ENCODE measurements around the gene CDK6.
"Not testable (repeated sequence)": the region's sequence is repeated elsewhere in the genome, so short reads cannot be mapped to it uniquely, and the experiment has no call there.

The CDK6 gene

DNA sequence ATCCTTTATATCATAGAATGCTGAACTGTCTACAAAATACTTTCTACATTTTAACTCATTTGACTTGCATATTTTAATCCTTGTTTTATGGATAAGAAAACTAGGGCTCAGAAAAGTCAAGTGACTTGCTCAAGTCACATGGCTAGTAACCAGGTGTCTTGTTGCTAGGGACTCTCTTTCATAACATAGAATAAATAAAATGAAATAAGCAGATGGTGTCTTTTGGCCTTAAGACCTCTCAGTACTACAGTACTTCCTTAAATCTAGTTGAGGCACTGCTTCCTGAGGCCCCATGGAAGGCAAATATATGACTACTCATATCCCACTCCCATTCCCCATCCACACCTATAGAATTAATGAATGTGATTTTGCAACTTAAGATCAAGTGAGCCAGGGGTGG, 87.9 kb downstream of the CDK6 start:
- Histone ChIP-seq H3K27ac (no peak overlapping the region), H3K4me3 (no peak overlapping the region)

DNA sequence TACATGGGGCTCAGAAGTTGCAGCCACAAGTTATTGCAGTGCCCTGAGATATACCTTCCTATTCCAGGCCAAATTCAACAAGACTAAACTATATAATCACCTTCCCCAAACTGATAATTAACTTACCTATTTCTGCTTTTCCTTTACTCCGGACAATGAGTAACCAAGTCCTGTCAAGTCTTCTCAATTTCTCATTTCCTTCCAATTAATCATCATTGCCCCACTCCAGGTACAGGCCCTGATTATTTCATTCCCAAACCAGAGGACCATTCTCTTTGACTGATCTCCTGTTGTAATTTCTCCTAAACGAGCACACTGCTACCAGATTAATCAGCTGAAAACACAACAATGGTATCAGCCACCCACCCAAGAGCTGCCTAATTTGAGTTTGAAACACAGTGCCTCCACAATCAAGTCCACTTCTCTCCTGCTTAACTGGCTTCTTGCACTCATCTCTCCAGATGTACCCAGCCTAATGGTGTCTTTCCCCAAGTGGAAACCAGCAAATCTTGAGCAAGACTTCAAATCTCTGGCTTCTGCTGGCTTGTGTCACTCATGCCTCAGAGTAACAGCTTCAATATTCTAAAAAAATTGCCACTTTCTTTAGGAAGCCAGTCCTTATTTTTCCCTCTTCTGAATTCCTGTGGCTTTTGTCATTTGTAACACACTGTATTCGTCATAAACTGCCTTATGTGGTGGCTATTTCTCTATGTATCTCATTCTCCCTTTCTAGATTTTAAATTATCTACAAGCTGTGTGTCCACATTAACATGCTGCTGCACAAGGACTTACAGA, 89.1 kb downstream of the CDK6 start:
- H3K27ac ChIP-seq: no peak overlapping the region
- no peak overlapping the region for H3K4me3 ChIP-seq

DNA sequence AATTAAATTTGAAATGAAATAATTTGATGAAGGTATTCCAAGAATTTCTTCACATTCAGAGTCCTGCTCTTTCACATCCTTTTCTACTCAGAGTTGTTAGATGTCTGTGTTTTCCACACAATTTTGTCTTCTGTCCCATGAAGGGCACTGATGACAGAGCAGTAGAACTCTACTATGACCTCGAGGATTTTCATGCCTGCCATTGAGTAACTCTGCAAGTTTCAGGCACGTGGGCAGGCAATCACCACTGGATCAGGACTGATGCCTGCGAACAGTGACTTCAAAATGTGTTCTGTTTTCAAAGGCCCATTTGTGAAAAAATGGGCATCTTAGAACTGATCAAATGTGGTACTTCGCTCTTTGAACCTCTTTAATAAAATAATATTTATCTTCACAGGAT, 91.1 kb downstream of the CDK6 start:
- Histone ChIP-seq H3K4me3 (no peak overlapping the region), H3K27ac (no peak overlapping the region)

DNA sequence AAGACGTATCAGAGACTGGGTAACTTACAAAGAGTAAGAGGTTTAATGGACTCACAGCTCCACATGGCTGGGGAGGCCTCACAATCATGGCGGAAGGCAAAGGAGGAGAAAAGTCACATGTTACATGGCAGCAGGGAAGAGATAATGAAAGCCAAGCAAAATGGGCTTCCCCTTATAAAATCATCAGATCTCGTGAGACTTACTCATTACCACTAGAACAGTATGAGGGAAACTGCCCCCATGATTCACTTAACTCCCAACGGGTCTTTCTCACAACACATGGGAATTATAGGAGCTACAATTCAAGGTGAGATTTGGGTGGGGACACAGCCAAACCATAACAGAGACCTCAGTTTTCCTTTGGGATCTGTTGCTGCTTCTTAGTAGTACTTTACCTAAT, 92.2 kb downstream of the CDK6 start:
- not testable (repeated sequence) for H3K4me3 ChIP-seq, H3K27ac ChIP-seq

DNA sequence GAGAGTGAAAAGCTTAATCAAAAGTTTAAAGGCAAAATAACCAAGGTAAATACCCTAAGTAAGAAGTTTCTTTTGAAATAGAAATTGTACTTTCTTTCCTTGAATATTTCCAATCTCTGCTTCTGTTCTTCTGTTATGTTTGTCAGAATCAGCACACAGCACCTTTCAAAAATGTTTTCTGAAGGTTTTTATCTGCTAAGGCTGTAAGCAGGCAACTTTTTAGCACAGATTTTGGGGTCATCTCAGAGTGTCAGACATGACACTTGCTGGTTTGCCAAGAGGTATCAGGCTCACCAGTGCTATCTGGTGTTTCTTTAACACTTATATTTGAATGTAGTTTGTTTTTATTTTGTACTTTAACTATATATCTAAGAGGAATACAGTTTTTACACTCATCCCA, 94.2 kb downstream of the CDK6 start:
- no peak overlapping the region for H3K27ac ChIP-seq
- H3K4me3 ChIP-seq: no peak overlapping the region

DNA sequence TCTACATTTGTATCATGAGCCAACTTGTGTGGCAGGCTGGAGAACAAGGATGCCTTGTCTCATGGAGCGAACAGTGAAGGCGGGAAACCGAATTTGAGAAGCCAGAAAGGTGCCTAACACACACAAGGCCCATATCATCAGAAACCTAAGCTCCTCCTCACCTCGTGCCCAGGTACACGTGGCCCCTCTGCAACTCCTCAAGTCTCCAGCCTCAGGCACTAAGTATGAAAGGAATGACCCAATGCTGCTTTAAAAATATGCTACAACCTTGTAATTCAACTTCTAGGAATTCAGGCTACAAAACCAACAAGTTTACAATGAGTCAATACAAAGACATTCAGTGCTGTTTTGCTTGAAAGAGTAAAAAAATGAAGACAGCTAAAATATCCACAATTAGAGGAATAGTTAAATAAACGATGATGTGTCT, 95.7 kb downstream of the CDK6 start:
- no peak overlapping the region for H3K27ac ChIP-seq
- no peak overlapping the region for H3K4me3 ChIP-seq

DNA sequence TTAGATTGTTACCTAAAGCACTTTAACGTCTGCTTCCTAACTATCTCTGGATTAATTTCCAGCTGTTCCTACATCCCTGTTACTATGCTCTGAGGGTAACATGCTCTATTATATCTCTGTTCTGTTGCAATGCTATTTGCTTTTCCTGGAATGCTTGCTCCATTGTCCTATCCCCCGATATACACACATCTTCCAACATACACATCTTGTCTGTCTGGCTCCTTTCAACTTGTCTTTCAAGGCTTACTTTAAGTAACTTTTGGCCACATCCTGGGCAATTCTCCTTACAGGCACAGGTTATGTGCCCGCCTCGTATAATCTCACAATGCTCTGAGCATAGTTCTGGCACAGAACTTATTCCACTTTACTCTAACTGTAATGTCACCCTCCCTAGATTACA, 96.2 kb downstream of the CDK6 start:
- H3K4me3 ChIP-seq: no peak overlapping the region
- H3K27ac ChIP-seq: no peak overlapping the region

DNA sequence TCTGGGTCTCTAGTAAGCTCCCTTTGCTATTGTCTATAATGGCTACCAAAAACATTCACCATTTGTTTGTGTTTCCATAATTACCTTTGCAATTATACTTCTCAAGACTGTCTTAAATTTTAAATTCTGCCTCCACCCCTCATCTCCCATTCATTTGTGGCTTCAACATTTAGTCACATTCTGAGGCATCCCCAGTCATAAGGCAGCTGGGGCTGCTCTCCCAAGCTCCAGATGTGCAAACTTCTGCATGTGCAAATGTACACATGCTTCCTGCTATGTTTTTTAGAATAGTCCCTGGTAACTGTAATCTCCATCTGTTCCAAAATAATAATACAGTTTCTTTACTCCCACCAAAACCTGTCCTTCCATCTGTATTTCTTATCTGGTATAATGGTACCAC, 97.3 kb downstream of the CDK6 start:
- no peak overlapping the region for H3K27ac ChIP-seq
- H3K4me3 ChIP-seq: no peak overlapping the region

DNA sequence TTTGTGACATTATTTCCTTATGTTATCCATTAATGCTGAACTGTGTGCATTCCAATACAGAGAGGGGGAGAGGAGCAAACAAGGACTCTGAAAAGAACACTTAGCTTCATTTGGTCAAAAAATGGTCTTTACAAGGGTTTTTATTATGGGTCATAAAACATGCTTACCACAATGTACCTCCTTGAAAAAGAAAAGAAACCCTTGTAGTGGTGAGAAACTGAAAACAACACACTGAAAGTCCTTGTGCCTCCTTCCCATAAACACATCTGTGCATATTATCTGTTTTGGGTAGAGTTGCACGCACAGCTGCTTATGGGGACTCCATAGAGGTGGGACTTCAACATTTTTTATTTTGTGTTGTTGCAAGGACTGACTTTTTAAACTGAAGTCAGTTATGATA, 98.7 kb downstream of the CDK6 start:
- no peak overlapping the region for H3K4me3 ChIP-seq
- no peak overlapping the region for H3K27ac ChIP-seq

DNA sequence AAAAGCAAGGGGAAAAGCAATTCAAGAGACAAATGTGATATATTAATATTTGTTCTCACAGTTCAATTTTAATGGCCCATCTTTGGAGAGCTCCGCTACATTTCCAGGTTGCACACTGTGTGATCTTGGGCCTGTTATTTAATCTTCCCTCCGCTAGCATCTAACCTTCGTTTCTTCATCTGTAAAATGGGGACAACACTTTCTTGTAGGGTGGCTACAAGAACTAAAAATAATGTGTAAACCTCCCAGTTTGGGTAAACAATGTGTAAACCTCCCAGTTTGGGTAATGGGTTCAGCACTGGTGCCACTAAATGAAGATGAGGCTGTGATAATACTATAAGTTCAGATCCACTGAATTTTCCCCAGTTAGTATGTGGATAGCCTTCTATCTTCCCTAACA, 99.5 kb downstream of the CDK6 start:
- Histone ChIP-seq H3K4me3 (no peak overlapping the region), H3K27ac (no peak overlapping the region)

DNA sequence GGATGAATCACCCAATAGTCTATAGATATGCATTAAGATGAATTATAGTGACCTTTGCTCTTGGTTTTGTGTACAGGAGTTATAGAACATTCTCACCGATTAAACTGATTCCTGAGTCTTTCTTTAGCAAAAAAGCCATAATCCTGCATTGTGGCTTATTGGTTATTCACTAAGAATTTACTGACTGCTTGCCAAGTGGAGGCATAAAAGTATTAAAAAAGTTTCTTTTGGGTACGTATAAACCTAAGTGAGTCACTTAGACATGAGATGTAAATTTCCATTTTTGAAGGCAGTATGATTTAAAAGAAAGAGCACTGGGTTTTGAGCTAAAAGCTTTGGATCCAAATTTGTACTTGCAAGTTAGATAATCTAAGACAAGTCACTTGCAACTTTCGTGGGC, 100.7 kb downstream of the CDK6 start:
- Histone ChIP-seq H3K27ac (no peak overlapping the region), H3K4me3 (no peak overlapping the region)

DNA sequence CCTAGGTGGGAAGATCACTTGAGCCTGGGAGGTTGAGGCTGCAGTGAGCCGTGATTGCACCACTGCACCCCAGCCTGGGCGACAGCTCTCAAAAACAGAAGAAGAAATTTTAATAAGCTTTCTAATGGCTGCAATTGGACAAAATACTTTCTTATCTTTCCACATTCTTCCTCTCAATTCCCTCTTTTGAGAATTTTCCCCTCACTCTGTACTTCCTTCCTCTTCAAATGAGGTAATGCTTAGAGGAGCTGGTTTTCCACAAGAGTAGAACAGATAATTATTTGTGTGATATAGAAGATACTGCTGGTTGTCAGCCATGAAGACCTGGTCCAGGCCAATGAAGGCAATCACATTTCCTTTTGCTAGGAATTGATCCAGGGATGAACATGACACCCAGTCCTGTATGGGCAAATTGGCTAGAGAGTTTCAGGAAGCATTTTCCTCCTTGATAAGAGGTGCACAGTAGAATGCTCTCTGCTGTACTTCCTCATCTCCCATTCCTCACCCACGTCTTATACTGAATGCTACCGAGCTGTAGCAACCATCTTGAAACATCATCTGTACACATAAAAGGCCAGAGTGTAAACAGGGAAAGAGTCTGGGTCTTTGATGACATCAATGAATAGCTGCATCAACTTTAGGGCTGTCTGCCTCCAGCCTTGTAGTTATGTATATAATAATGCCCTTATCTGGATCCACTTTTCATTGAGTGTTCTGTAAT, 103.9 kb downstream of the CDK6 start:
- peak overlapping the region in 4 of 21 experiments; percentile 14 to 45 (median 34) for H3K27ac ChIP-seq

DNA sequence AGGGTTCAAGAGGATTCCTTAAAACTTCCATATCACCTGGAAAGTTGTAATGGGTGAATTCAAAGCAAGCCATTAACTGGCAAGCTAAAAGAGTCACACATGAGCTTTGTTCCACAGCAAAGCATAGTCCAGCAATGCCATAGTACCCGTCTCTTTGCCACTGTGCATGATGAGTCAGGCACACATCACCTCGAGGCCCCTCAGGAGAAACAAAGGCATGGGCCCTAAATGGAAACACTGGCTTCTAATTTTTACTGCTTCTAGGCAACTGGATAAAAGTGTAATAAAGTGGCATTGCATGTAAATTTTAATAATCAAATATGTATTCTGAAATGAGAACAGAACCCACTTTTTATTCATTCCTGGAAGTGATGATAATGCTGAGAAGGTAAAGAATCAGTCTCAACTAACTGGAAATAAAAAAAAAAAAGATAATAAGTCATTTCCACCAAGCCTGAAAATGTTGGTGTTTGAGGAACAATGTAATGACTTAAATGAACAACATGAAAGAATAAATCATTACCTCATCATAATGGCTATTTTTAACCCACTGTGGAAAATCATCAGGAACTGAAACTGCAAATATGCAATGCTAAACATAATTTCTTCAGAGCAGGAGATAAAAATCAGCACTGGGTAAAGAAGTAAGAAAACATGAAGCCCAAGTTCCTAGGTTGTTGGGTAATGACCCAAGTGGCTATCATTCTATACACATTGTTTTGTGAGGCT, 104.9 kb downstream of the CDK6 start:
- no peak overlapping the region for H3K4me3 ChIP-seq
- H3K27ac ChIP-seq: peak overlapping the region in 6 of 21 experiments; percentile 7 to 45 (median 22)

More for the DNA sequence above, 103.9 kb downstream of the CDK6 start:
- H3K4me3 ChIP-seq: no peak overlapping the region

DNA sequence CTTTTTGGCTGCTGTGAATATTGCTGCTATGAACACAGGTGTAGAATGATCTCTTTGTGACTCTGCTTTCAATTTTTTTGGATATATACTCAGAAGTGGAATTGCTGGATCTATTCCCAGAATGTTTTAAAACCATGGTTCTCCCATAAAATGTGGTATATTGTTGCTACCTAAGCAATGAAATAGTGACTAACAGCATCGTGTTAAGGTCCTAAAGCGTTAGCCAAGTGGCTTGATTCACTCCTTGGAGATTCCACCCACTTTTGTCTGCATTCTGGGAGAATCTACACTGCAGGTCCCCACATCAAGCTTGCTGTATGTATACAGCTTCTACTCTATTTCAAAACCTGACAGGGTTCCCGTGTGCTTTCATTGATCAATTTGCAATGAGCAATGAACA, 105.6 kb downstream of the CDK6 start:
- peak overlapping the region in 1 of 21 experiments; percentile 30 for H3K27ac ChIP-seq

DNA sequence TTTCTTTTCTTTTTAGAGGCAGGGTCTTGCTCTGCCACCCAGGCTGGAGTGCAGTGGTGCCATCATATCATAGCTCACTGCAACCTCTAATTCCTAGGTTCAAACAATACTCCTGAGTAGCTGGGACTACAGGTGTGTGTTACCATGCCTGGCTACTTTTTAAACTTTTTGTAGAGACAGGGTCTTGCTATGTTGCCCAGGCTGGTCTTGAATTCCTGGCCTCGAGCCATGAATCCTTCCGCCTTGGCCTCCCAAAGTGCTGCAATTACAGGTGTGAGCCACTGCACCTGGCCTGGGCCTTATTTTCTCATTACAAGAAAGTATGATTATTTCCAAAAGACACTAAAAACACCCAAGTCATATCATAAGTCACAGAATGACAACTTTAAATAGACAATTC, 106.6 kb downstream of the CDK6 start:
- Histone ChIP-seq H3K4me3 (no peak overlapping the region), H3K27ac (no peak overlapping the region)

More for the DNA sequence above, 105.6 kb downstream of the CDK6 start:
- H3K4me3 ChIP-seq: no peak overlapping the region

DNA sequence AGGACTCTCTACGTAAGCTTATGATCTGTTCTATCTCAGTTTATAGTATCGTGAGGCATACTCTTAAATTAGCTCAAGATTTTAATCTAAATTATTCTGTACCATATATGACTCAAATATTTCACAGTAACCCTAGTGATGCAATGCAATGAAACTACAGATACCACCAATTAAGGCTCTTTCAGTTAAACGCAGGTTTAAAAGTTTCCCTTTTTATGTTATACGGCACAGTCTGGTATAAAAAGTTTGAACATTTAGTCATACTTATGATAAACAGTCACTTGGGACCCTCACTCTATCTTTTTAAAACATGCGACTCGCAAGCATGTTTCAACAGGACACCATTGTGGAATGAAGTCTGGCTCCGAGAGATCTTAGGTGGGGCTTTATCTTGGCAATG, 107.2 kb downstream of the CDK6 start:
- Histone ChIP-seq H3K27ac (no peak overlapping the region), H3K4me3 (no peak overlapping the region)

DNA sequence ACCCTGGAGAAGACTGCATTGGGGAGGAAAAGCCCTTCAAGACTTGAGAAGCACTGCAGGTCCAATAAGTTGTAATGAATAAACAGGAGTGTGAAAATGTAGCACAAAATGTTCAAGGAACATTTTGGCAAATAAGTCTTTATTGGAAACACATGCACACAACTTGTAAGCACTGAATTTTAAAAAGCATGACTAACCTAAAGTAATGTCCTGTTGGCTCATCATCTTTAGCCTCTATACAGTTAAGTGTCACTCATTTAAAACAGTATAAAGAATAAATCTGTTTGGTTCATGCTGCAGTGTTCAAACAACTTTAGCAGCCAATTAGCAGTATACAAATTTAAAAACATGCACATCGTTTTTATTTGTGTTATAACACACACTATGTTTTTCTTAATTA, 108.6 kb downstream of the CDK6 start:
- Histone ChIP-seq H3K27ac (no peak overlapping the region), H3K4me3 (no peak overlapping the region)

DNA sequence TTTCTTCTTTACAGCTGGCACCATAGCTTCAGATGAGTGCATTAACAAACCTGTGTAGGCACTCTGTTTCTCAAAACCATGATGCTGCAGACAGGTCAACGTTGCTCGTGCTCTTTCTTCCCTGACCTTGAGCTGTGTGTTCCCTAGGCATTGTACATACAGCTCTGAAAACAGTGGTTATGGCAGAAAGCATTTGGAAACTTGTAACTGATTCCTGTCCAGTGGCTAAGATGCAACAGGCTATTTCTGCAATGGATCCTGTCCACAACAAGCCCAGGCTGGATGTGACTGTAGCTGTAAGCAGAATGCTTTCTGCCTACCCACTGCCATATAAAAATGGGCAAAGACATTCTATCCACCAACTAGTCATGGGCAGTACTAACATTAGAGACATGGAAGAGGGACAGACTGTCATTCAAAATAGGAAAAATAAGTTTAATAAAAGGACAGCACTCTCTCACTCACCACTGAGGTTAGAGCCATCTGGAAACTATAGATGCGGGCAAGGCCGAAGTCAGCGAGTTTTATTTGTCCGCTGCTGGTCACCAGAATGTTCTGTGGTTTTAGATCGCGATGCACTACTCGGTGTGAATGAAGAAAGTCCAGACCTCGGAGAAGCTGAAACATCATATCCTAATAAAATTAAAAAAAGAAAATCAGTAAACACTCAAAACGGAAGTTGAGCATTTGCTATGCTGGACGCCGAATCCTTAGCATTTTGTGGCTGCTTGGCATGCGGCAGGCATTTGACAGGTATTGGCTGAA, 111.0 kb downstream of the CDK6 start:
- Histone ChIP-seq H3K27ac (no peak overlapping the region), H3K4me3 (no peak overlapping the region)

DNA sequence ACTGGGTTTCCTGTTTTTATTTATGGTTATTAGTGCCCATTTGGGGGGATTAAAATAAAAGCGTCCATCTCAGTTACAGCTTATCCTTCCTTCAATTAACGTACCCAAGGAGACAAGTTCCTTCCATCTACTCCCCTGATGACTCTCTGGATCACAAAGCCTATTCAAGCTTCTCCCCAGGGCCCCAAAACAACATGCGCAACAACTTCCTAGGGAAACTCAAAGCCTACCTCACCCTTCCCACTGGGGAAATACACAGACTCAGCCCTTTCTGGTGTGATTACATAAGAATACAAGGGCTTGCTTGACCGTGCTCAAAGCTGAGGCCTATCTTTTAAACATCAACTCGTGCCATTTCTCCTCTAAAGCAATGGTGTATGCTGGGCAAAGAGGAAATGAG, 112.4 kb downstream of the CDK6 start:
- peak overlapping the region in 8 of 21 experiments; percentile 7 to 57 (median 34) for H3K27ac ChIP-seq
- no peak overlapping the region for H3K4me3 ChIP-seq

DNA sequence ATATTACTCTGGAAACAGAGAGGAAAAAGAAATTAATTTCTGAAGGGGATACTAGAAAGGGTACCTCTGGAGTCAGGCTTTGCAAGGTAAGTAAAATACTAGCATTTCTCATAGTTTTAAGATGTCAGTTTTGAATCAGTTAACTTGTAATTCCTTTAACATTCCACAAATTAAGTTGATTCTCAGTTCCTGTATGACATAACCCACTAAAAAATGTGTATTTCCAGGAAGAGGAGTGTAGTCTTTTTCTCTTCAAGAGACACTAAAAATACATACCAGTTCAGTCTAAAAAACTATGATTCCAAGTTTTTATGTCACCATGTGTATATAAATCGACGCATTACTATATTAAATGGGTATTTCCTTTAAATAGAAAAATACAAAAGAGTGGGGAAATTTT, 113.2 kb downstream of the CDK6 start:
- H3K4me3 ChIP-seq: no peak overlapping the region
- peak overlapping the region in 7 of 21 experiments; percentile 4 to 57 (median 28) for H3K27ac ChIP-seq

Measured in skin epidermis (tissue), 12 donors.